Fibroblast of lung (primary cell): ENCODE data around the gene CIPC. TPM values are rescaled to one million over a fixed set of nuclear protein-coding genes. Genes with fewer than 3 reads are reported as not detected.

ENCODE experiments used
- DNase-seq, 2 donors: peaks; one replicate each; pipeline versions ENCODE4 v3.0.0 to v3.0.0-alpha.2; 2010; ENCODE audit warnings: low read depth in 2 of 2
- H2AFZ ChIP-seq: 2 replicates; pipeline ENCODE4 v1.5.1; 2012; ENCODE audit warnings: low read length, control low read depth, inconsistent platforms
- H3K27ac ChIP-seq: 2 replicates; pipeline ENCODE4 v1.5.1; 2011; ENCODE audit warnings: low read length, control low read depth; ENCODE audit not compliant: insufficient read depth
- H3K27me3 ChIP-seq: 2 replicates; pipeline ENCODE4 v1.5.1; 2011; ENCODE audit warnings: mild to moderate bottlenecking, low read length; ENCODE audit not compliant: control insufficient read depth, insufficient read depth
- H3K36me3 ChIP-seq: 2 replicates; pipeline ENCODE4 v1.5.1; 2011; ENCODE audit warnings: low read length; ENCODE audit not compliant: control insufficient read depth, insufficient read depth
- H3K4me1 ChIP-seq: 2 replicates; pipeline ENCODE4 v1.5.1; 2011; ENCODE audit warnings: low read length; ENCODE audit not compliant: control insufficient read depth, insufficient read depth; ENCODE audit errors: extremely low read depth
- H3K4me2 ChIP-seq: 2 replicates; pipeline ENCODE4 v1.5.1; 2011; ENCODE audit warnings: low read length, control low read depth; ENCODE audit not compliant: insufficient read depth; ENCODE audit errors: extremely low read depth
- H3K4me3 ChIP-seq, 4 experiments: fragments of 200-600 bp in 1 of 4; sonication (generic) in 1 of 4; replicated peaks in 1 of 4; 2 replicates each; pipeline ENCODE4 v1.5.1; 2011 to 2016; ENCODE audit warnings: low read length in 4 of 4, low read depth in 3 of 4, mild to moderate bottlenecking in 3 of 4, control low read depth in 2 of 4, inconsistent platforms in 1 of 4, mixed read lengths in 1 of 4; ENCODE audit not compliant: insufficient read depth in 1 of 4; ENCODE audit errors: control extremely low read depth in 1 of 4
- H3K79me2 ChIP-seq: 2 replicates; pipeline ENCODE4 v1.5.1; 2012; ENCODE audit warnings: mild to moderate bottlenecking, low read length, inconsistent platforms; ENCODE audit not compliant: control insufficient read depth, insufficient read depth
- H3K9ac ChIP-seq: 2 replicates; pipeline ENCODE4 v1.5.1; 2011; ENCODE audit warnings: mild to moderate bottlenecking, low read length, control low read depth; ENCODE audit not compliant: insufficient read depth
- H3K9me3 ChIP-seq: 2 replicates; pipeline ENCODE4 v1.5.1; 2012; ENCODE audit warnings: low read depth, low read length; ENCODE audit not compliant: control insufficient read depth, insufficient read depth
- H4K20me1 ChIP-seq: 2 replicates; pipeline ENCODE4 v1.5.1; 2011; ENCODE audit warnings: low read length; ENCODE audit not compliant: control insufficient read depth, insufficient read depth; ENCODE audit errors: extremely low read depth
- CTCF ChIP-seq, 2 donors: IDR thresholded peaks in 1 of 2; conservative IDR thresholded peaks in 1 of 2; 1 replicate in 1 of 2; 2 replicates in 1 of 2; pipeline ENCODE4 v1.5.1; 2011 to 2012; ENCODE audit warnings: low read length in 2 of 2, control low read depth in 1 of 2, inconsistent platforms in 1 of 2, low read depth in 1 of 2, mild to moderate bottlenecking in 1 of 2
- EZH2 ChIP-seq: IDR thresholded peaks from 2 replicates; pipeline ENCODE4 v1.5.1; 2012; ENCODE audit warnings: low read length, control low read depth, mild to moderate bottlenecking; ENCODE audit errors: missing control alignments
- polyA plus RNA-seq, 2 donors: library from polyadenylated mRNA; depleted of rRNA in 1 of 2; stranded (reverse) in 1 of 2; unstranded in 1 of 2; fragments of >200 nt; gene quantifications; 2 replicates each; pipeline ENCODE4 v1.2.1, GENCODE V29; 2011 to 2012; ENCODE audit warnings: missing spikeins in 1 of 2
- total RNA-seq: library from RNA; depleted of rRNA; stranded (reverse); fragments of >200 nt; gene quantifications from 2 replicates; pipeline ENCODE4 v1.2.1, GENCODE V29; 2014

Gene CIPC
- total and polyA plus RNA-seq, 2 donors (not counting 1 experiment from before 2014, with no cell fraction given): 12.1 to 12.8 TPM

- Histone ChIP-seq H3K27ac (no peak overlapping the region), H3K9me3 (no peaks in the 10 kb centered on the region), H3K4me2 (no peak overlapping the region), H3K79me2 (no peaks in the 10 kb centered on the region), H3K9ac (no peak overlapping the region), H3K4me1 (peaks cover 4% of the 10 kb centered on the region), H2AFZ (no peak overlapping the region), H3K27me3 (no peaks in the 10 kb centered on the region), H3K36me3 (no peaks in the 10 kb centered on the region), H4K20me1 (no peaks in the 10 kb centered on the region), H3K4me3 (no peak overlapping the region)
- no peak for DNase-seq
- TF ChIP-seq EZH2 (no peak), CTCF (conservative IDR thresholded peaks at IDR 0.05 in 1 of 2, IDR thresholded peaks at IDR 0.05 in 1 of 2; ENCODE audit: low read depth in 1 of 2, low read length in 2 of 2) (no peak)
Observed at GRCh38 chr14:77104393-77104792, 6.3 kb downstream of the CIPC start.

- no peaks in the 10 kb centered on the region for H3K36me3 ChIP-seq
- H3K4me3 ChIP-seq: no peak overlapping the region
- no peaks in the 10 kb centered on the region for H3K4me1 ChIP-seq
- TF ChIP-seq EZH2: no peak
- TF ChIP-seq CTCF (conservative IDR thresholded peaks at IDR 0.05 in 1 of 2, IDR thresholded peaks at IDR 0.05 in 1 of 2; ENCODE audit: low read depth in 1 of 2, low read length in 2 of 2): no peak
- H2AFZ ChIP-seq: no peak overlapping the region
- no peak overlapping the region for H3K27ac ChIP-seq
- H3K9ac ChIP-seq: no peak overlapping the region
- no peaks in the 10 kb centered on the region for H4K20me1 ChIP-seq
- DNase-seq: no peak
- no peaks in the 10 kb centered on the region for H3K79me2 ChIP-seq
- no peaks in the 10 kb centered on the region for H3K9me3 ChIP-seq
- H3K4me2 ChIP-seq: no peak overlapping the region
- no peaks in the 10 kb centered on the region for H3K27me3 ChIP-seq
Observed at GRCh38 chr14:77105145-77105939, 7.3 kb downstream of the CIPC start.

- no peak for TF ChIP-seq CTCF (conservative IDR thresholded peaks at IDR 0.05 in 1 of 2, IDR thresholded peaks at IDR 0.05 in 1 of 2; ENCODE audit: low read depth in 1 of 2, low read length in 2 of 2)
- no peak for TF ChIP-seq EZH2
- Histone ChIP-seq H3K4me3 (no peak overlapping the region), H3K4me2 (no peak overlapping the region), H2AFZ (no peak overlapping the region), H3K36me3 (no peaks in the 10 kb centered on the region), H3K9me3 (no peaks in the 10 kb centered on the region), H3K4me1 (no peaks in the 10 kb centered on the region), H4K20me1 (no peaks in the 10 kb centered on the region), H3K9ac (no peak overlapping the region), H3K79me2 (no peaks in the 10 kb centered on the region), H3K27me3 (no peaks in the 10 kb centered on the region), H3K27ac (no peak overlapping the region)
- no peak for DNase-seq
Observed at GRCh38 chr14:77106666-77107065, 8.6 kb downstream of the CIPC start.
